Hematopoietic multipotent progenitor cell (in vitro differentiated cells): ENCODE data around the gene NUDT16. TPM values are rescaled to one million over a fixed set of nuclear protein-coding genes. Genes with fewer than 3 reads are reported as not detected.

Experiments used
- DNase-seq, 3 donors: peaks; one replicate each; pipeline ENCODE4 v3.0.0-alpha.2; 2011 to 2015; ENCODE audit warnings: low read depth in 2 of 3, low spot score in 2 of 3
- total RNA-seq: library from RNA; depleted of rRNA; stranded (reverse); fragments of >200 nt; gene quantifications from one replicate; pipeline ENCODE4 v1.2.3, GENCODE V29; 2012

The NUDT16 gene
- total RNA-seq, 1 donor = 18.3 TPM

DNA sequence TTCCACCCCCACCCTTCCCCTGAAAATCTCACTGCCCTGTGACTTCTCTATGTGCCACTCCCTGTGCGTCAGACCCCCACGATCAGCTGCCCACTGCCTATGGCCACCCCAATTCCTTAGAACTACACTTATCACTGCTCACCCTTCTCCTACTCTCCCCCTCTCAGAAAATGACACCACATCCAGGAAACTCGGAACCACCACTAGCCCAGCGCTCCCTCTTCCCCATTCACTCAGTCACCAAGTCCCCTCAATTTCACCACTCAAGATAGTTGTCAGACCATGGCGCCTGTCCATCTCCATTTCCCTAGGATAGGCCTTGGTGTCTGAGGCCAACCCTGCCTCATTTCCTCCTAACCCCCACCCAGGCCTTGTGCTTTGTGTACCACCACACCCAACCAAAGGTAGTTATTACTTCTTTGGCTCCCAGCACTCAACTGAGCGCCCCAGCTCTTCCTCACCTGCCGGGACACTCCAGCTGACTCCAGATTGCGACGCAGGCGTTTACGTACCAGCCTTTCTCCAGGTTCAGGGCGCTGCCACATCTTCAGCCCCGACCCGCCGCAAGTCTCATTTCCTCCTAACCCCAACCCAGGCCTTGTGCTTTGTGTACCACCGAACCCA, 641 bp upstream of the NUDT16 start:
- peak in 1 of 3 donors; percentile 9 for DNase-seq

GRCh38 chr3:131386429-131387165, 5.0 kb downstream of the NUDT16 start:
- peak in 2 of 3 donors; percentile 47 to 80 for DNase-seq

- no peak for DNase-seq
Measured at GRCh38 chr3:131387796-131388489, 6.4 kb downstream of the NUDT16 start.

- no peak for DNase-seq
Measured at GRCh38 chr3:131388490-131388799, 6.9 kb downstream of the NUDT16 start.

DNA sequence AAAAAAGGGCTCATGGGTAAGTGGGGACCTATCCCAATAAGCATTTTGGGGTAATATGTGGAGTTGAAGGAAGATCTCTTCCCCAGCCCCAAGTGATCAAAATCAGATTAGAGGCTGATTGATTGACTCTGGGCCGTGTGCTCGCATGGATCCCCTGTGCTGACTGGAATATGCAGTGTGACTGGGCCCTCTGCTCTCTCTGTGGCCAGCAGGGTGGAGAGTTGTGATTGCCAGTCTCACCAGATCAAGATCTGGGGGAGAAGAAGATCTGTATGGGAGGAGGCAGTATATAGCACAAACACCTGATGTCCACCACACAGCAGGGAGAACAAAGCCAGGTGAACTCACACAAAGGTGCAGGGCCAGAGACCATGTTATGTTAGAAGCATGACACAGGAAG, 8.8 kb downstream of the NUDT16 start:
- DNase-seq = no peak

- no peak for DNase-seq
Measured at GRCh38 chr3:131393051-131393450, 11.5 kb downstream of the NUDT16 start.

DNA sequence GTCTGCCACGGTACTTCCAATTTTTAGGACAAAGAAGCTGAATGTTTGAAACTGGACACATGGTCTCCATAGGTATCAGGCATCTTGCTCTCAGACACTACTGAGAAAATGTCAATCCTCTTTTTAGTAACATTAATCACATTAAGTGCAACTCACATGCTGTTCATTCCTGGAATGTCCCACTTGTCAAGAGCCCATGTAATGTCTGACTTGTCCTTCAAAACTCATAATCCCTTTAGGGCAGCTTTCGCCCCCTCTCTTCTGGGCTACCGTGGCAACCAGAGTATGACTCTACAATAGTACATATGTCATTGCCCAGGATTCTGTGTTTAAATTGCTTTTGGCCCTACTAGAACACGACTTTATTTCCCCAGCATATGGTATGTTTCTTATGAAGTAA, 12.3 kb downstream of the NUDT16 start:
- DNase-seq = no peak

GRCh38 chr3:131394400-131394799, 12.8 kb downstream of the NUDT16 start:
- DNase-seq = no peak

- no peak for DNase-seq
Measured at GRCh38 chr3:131396170-131396569, 14.6 kb downstream of the NUDT16 start.

DNA sequence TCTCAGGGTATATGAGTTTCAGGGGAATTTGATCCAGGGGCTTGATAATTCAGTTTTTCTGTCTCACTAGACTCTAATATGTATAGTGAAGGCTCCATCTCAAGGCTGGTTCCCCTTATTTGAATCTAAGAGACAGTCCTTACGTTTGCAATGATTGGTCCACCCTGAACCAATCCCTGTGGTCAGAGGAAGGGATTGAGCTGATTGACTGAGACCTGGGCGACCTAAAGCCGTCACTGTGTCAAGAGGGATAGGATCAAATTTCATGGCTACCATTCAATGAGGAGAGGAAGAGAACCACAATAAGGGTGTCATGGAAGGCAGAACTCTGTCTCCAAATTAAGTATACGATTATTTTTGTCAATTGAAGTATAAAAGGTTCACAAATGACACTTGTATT, 16.3 kb downstream of the NUDT16 start:
- no peak for DNase-seq

- DNase-seq = no peak
Measured at GRCh38 chr3:131401978-131402377, 20.4 kb downstream of the NUDT16 start.

GRCh38 chr3:131402391-131403039, 20.9 kb downstream of the NUDT16 start:
- peak in 1 of 3 donors; percentile 58 for DNase-seq

- DNase-seq = no peak
Measured at GRCh38 chr3:131403216-131403895, 21.8 kb downstream of the NUDT16 start.

- no peak for DNase-seq
Measured at GRCh38 chr3:131405411-131405810, 23.8 kb downstream of the NUDT16 start.

GRCh38 chr3:131406274-131406673, 24.7 kb downstream of the NUDT16 start:
- no peak for DNase-seq

- DNase-seq = no peak
Measured at GRCh38 chr3:131417751-131418150, 36.2 kb downstream of the NUDT16 start.

GRCh38 chr3:131421301-131421700, 39.7 kb downstream of the NUDT16 start:
- no peak for DNase-seq

DNA sequence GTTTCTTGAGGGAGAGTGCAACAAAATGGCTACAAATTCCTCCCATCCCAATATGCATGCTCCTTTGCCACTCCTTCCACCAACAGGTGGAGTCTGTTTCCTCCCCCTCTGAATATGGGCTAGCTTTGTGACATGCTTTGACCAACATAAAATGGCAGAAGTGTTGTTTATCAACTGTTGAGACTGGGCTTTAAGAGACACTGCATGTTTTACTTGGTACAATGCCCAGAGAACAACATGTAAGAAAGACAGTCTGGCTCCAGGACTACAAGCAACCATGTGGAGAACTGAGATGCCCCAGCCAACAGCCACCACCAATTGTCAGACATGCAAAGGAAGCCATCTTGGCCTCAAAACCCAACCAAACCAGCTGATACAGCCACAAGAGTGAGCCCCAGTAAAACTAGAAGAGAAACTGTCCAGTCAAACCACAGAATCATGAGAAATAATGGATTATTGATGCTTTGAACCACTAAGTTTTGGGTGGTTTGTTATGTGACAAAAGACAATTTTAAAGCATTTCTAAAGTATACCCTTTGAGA, 40.5 kb downstream of the NUDT16 start:
- no peak for DNase-seq

GRCh38 chr3:131427226-131427625, 45.7 kb downstream of the NUDT16 start:
- DNase-seq = no peak

GRCh38 chr3:131431754-131432153, 50.2 kb downstream of the NUDT16 start:
- no peak for DNase-seq

- DNase-seq = no peak
Measured at GRCh38 chr3:131432441-131432840, 50.9 kb downstream of the NUDT16 start.
